BE2C (cell line): Measurements from ENCODE around the gene AKT1.

Experiments used
- DNase-seq: peaks from one replicate; pipeline ENCODE4 v3.0.0-alpha.2; 2020
- H3K27me3 ChIP-seq: fragments of 250-450 bp; sonication (Bioruptor Pico); 2 replicates; pipeline ENCODE4 v1.5.1; 2020; ENCODE audit warnings: mild to moderate bottlenecking
- H3K36me3 ChIP-seq: fragments of 250-450 bp; sonication (Bioruptor Pico); 2 replicates; pipeline ENCODE4 v1.5.1; 2020; ENCODE audit warnings: mild to moderate bottlenecking
- H3K4me1 ChIP-seq: fragments of 250-450 bp; sonication (Bioruptor Pico); 2 replicates; pipeline ENCODE4 v1.5.1; 2020
- H3K4me3 ChIP-seq: 2 replicates; pipeline ENCODE4 v1.5.1; 2011; ENCODE audit warnings: low read depth, low read length
- H3K9me3 ChIP-seq: fragments of 250-450 bp; sonication (Bioruptor Pico); 2 replicates; pipeline ENCODE4 v1.5.1; 2020
- CTCF ChIP-seq: IDR thresholded peaks from 2 replicates; pipeline ENCODE4 v1.5.1; 2012; ENCODE audit warnings: mild to moderate bottlenecking, low read depth, low read length

AKT1 gene

GRCh38 chr14:104755621-104756020 is 39.9 kb downstream of the AKT1 start:
- Histone ChIP-seq H3K4me1 (no peaks in the 10 kb centered on the region), H3K27me3 (no peaks in the 10 kb centered on the region), H3K9me3 (peaks cover 3% of the 10 kb centered on the region; the same call in 1 of the 2 replicates), H3K36me3 (peaks cover 40% of the 10 kb centered on the region), H3K4me3 (no peak overlapping the region)
- no peak for TF ChIP-seq CTCF
- DNase-seq: no peak

DNA sequence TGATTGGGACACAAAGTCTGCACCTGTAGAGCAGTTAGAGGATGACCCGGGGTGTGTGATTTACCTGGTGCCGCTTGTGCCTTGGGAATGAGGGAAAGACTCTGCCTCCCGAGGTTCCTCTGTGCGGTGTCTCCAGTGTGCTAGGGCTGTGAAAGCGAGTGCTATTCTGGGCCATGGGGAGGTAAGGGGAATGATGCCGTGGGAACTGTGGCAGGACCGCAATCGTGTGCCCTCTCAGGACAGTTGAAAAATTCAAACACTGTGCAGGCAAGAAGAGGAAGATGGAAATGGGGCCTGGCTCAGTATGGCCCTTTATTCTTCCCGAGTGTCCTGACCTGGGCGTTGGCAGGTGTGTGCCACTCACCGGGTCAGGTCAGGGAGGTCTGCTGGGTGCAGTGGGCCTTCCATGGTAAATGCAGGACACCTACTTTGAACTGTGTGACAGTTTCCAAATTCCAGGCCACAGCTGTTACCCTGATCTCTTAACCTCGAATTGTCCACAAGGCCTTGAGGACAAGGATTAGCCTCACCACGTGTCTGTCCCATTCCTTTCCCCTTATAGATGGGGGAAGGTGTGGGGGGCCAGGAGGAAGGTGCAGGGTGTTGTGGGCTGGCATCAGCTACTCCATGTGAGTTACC is 41.2 kb downstream of the AKT1 start:
- H3K36me3 ChIP-seq: peaks cover 33% of the 10 kb centered on the region
- peaks cover 3% of the 10 kb centered on the region; the same call in 1 of the 2 replicates for H3K9me3 ChIP-seq
- no peak for DNase-seq
- H3K4me3 ChIP-seq: peak overlapping the region; percentile 89
- no peaks in the 10 kb centered on the region for H3K27me3 ChIP-seq
- H3K4me1 ChIP-seq: no peaks in the 10 kb centered on the region
- TF ChIP-seq CTCF: no peak

GRCh38 chr14:104753528-104754212 is 41.9 kb downstream of the AKT1 start:
- Histone ChIP-seq H3K36me3 (peaks cover 31% of the 10 kb centered on the region), H3K4me1 (no peaks in the 10 kb centered on the region), H3K27me3 (no peaks in the 10 kb centered on the region), H3K4me3 (peak overlapping the region; percentile 89), H3K9me3 (peaks cover 3% of the 10 kb centered on the region; the same call in 1 of the 2 replicates)
- DNase-seq: no peak
- TF ChIP-seq CTCF: no peak

GRCh38 chr14:104752735-104753527 is 42.6 kb downstream of the AKT1 start, which contains the start of gene SIVA1:
Gene SIVA1, plus strand, starts transcription at chr14:104753147. Its CDS starts 55 bp downstream, at chr14:104753202.
- Histone ChIP-seq H3K36me3 (peaks cover 27% of the 10 kb centered on the region), H3K4me1 (no peaks in the 10 kb centered on the region), H3K27me3 (no peaks in the 10 kb centered on the region), H3K9me3 (peaks cover 3% of the 10 kb centered on the region; the same call in 1 of the 2 replicates), H3K4me3 (peak within 1 kb of the TSS; percentile 89)
- peak; percentile 100 for DNase-seq
- TF ChIP-seq CTCF: no peak

- no peaks in the 10 kb centered on the region for H3K27me3 ChIP-seq
- peak overlapping the region; percentile 33 for H3K4me3 ChIP-seq
- no peak for DNase-seq
- H3K4me1 ChIP-seq: no peaks in the 10 kb centered on the region
- H3K36me3 ChIP-seq: peaks cover 24% of the 10 kb centered on the region
- peaks cover 3% of the 10 kb centered on the region; the same call in 1 of the 2 replicates for H3K9me3 ChIP-seq
- no peak for TF ChIP-seq CTCF
These were observed 43.2 kb downstream of the AKT1 start for GRCh38 chr14:104752423-104752734.
